HEK293 (cell line): ENCODE results near the gene ZBTB5.

ENCODE experiments used
- CTCF ChIA-PET: fragments of 350-600 bp; formaldehyde crosslinking; extraction: SDS; loops from one replicate; lab custom pipeline; 2021; ENCODE audit warnings: antibody characterized with exemption; lab: Yijun Ruan, JAX
- POLR2A ChIA-PET: fragments of 300-600 bp; formaldehyde crosslinking; extraction: SDS; loops from one replicate; lab custom pipeline; 2020; ENCODE audit warnings: antibody characterized with exemption, inconsistent platforms; lab: Yijun Ruan, JAX
- H3K27ac ChIP-seq: fragments of 200-500 bp; sonication (Bioruptor generic); 2 replicates; pipeline ENCODE4 v1.5.1; 2014; ENCODE audit warnings: low read depth, low read length, control low read depth, inconsistent platforms; ENCODE audit errors: extremely low read depth
- H3K36me3 ChIP-seq, 2 experiments: fragments of 200-500 bp in 1 of 2; sonication (Bioruptor generic) in 1 of 2; 1 replicate in 1 of 2; 2 replicates in 1 of 2; pipeline ENCODE4 v1.5.1; 2014 to 2017; ENCODE audit warnings: inconsistent platforms in 2 of 2, low read length in 2 of 2; ENCODE audit not compliant: control insufficient read depth in 2 of 2, insufficient read depth in 1 of 2
- H3K4me1 ChIP-seq: fragments of 200-500 bp; sonication (Bioruptor generic); 2 replicates; pipeline ENCODE4 v1.5.1; 2014; ENCODE audit warnings: mild to moderate bottlenecking, low read length, inconsistent platforms; ENCODE audit not compliant: control insufficient read depth, insufficient read depth
- H3K4me3 ChIP-seq: 2 replicates; pipeline ENCODE4 v1.5.1; 2011; ENCODE audit warnings: low read depth, mild to moderate bottlenecking, control low read depth, low read length, moderate library complexity
- H3K9me3 ChIP-seq: fragments of 200-500 bp; sonication (Bioruptor generic); 2 replicates; pipeline ENCODE4 v1.5.1; 2014; ENCODE audit warnings: low read depth, low read length, inconsistent platforms; ENCODE audit not compliant: control insufficient read depth, insufficient read depth
- PRDM1 ChIP-seq: fragments of 450-650 bp; formaldehyde crosslinking; IDR thresholded peaks from 2 replicates; pipeline ENCODE4; 2016; ENCODE audit warnings: missing biosample characterization, missing genetic modification characterization
- YY1 ChIP-seq: fragments of 450-650 bp; formaldehyde crosslinking; IDR thresholded peaks from 2 replicates; pipeline ENCODE4 v1.5.1; 2018; ENCODE audit warnings: missing biosample characterization, missing genetic modification characterization
- ZNF664 ChIP-seq: fragments of 450-650 bp; formaldehyde crosslinking; IDR thresholded peaks from 2 replicates; pipeline ENCODE4 v1.5.1; 2016; ENCODE audit warnings: missing biosample characterization, missing genetic modification characterization
- TF ChIP-seq, protein P1 (sequence below): fragments of 450-650 bp; formaldehyde crosslinking; IDR thresholded peaks from 2 replicates; pipeline ENCODE4 v1.5.1; 2016; ENCODE audit warnings: missing biosample characterization, missing genetic modification characterization
- TF ChIP-seq, protein P2 (sequence below): fragments of 450-650 bp; formaldehyde crosslinking; optimal IDR thresholded peaks from 2 replicates; pipeline ENCODE3; 2016; ENCODE audit warnings: missing biosample characterization, mild to moderate bottlenecking, missing genetic modification characterization
- TF ChIP-seq, protein P3 (sequence below): fragments of 450-650 bp; formaldehyde crosslinking; IDR thresholded peaks from 2 replicates; pipeline ENCODE4 v1.5.1; 2016; ENCODE audit warnings: missing biosample characterization, missing genetic modification characterization, borderline replicate concordance

ZBTB5 gene

DNA sequence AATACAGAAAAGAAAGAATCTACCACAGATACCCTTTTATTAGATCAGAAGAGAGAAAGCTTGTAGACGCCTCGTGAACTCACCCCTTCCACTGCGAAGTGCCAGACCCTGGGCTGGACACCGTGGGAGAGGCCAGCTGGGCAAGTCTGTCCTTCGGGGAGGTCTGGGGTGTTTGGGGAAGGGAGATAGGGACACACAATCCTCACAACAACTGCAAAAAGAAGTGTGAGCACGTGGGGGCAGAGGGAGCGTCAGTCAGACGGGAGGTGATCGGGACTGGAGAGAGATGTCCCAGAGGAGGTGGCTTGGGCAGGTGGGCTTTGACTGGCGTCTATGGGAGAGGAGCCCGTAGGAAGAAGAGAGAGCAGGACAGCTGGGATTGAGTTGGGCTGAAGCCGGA lies 70.0 kb downstream of the ZBTB5 start (continued):
- TF ChIP-seq, protein P1, sequence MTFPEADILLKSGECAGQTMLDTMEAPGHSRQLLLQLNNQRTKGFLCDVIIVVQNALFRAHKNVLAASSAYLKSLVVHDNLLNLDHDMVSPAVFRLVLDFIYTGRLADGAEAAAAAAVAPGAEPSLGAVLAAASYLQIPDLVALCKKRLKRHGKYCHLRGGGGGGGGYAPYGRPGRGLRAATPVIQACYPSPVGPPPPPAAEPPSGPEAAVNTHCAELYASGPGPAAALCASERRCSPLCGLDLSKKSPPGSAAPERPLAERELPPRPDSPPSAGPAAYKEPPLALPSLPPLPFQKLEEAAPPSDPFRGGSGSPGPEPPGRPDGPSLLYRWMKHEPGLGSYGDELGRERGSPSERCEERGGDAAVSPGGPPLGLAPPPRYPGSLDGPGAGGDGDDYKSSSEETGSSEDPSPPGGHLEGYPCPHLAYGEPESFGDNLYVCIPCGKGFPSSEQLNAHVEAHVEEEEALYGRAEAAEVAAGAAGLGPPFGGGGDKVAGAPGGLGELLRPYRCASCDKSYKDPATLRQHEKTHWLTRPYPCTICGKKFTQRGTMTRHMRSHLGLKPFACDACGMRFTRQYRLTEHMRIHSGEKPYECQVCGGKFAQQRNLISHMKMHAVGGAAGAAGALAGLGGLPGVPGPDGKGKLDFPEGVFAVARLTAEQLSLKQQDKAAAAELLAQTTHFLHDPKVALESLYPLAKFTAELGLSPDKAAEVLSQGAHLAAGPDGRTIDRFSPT (tag by site-specific recombination) = no peak

DNA sequence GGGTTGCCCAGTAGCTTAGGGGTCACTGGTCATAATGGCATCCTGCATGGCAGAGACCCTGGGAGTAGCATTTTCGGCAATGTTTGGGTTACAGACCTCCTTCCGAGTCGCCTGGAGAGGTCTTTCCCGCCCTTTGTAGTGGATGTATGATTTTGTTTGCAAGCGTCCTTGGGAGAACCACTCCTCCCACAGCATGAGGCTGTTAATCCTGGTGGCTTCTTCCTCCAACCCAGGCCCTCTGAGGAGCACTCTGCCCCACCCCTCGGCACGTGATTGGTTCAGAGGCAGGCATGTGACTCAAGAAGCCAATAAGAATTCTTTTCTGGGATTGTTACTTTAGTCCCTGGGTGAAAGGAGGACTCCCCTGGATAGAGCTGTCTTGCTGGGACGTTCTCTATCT lies 73.0 kb downstream of the ZBTB5 start:
- H3K36me3 ChIP-seq = no peaks in the 10 kb centered on the region
- ChIA-PET POLR2A (no interaction called here), CTCF (interaction anchor here (0.8 to 2.3 kb wide), 4 partner anchors 10 to 526 kb away, joined by 3 to 10 read pairs (median 4); no protein-coding TSS in a partner anchor)
- no peak overlapping the region for H3K27ac ChIP-seq
- no peaks in the 10 kb centered on the region for H3K9me3 ChIP-seq
- TF ChIP-seq, protein P2, sequence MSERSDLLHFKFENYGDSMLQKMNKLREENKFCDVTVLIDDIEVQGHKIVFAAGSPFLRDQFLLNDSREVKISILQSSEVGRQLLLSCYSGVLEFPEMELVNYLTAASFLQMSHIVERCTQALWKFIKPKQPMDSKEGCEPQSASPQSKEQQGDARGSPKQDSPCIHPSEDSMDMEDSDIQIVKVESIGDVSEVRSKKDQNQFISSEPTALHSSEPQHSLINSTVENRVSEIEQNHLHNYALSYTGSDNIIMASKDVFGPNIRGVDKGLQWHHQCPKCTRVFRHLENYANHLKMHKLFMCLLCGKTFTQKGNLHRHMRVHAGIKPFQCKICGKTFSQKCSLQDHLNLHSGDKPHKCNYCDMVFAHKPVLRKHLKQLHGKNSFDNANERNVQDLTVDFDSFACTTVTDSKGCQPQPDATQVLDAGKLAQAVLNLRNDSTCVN = no peak
- TF ChIP-seq ZNF664 (tag by site-specific recombination) (no peak), YY1 (tag by site-specific recombination) (no peak)
- H3K4me1 ChIP-seq = no peaks in the 10 kb centered on the region
- H3K4me3 ChIP-seq = no peak overlapping the region

DNA sequence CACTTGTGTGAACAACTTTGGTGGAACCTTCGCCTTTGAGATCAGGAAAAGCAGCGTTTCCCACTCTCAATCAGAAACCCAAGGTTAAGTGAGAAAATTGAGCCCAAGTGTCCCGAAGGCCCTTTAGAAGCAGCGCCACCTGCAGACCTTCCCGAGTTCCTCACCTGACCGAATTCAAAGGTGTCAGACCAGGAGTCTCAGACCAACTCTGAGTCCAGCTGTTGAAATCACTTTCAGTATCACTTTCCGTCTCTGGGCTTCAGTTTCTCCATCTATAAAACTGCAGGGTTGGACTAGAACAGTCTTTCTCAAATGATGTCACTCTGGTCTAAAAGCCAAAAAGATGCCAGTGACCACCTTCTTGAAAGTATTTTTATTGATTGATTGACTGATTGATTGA lies 74.5 kb downstream of the ZBTB5 start:
- ChIA-PET POLR2A (no interaction called here), CTCF (interaction anchor here (1.5 to 2.3 kb wide), 4 partner anchors 8 to 21 kb away, joined by 3 to 10 read pairs (median 4); no protein-coding TSS in a partner anchor)
- no peak overlapping the region for H3K4me3 ChIP-seq
- H3K4me1 ChIP-seq = no peaks in the 10 kb centered on the region
- no peaks in the 10 kb centered on the region for H3K9me3 ChIP-seq
- TF ChIP-seq, protein P3, sequence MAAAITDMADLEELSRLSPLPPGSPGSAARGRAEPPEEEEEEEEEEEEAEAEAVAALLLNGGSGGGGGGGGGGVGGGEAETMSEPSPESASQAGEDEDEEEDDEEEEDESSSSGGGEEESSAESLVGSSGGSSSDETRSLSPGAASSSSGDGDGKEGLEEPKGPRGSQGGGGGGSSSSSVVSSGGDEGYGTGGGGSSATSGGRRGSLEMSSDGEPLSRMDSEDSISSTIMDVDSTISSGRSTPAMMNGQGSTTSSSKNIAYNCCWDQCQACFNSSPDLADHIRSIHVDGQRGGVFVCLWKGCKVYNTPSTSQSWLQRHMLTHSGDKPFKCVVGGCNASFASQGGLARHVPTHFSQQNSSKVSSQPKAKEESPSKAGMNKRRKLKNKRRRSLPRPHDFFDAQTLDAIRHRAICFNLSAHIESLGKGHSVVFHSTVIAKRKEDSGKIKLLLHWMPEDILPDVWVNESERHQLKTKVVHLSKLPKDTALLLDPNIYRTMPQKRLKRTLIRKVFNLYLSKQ (tag by site-specific recombination) = no peak
- TF ChIP-seq PRDM1 = no peak
- no peak overlapping the region for H3K27ac ChIP-seq
- no peaks in the 10 kb centered on the region for H3K36me3 ChIP-seq
